DMS53 treated with DMSO at 0.1 percent for 48 hours (cell line): Measurements from ENCODE around the gene ANK3.

Source experiments
- DNase-seq: peaks from one replicate; lab custom pipeline; 2025; ENCODE audit not compliant: unreplicated experiment; lab: John Stamatoyannopoulos, UW

Gene ANK3

GRCh38 chr10:60414111-60414510, 24.4 kb upstream of the ANK3 start:
- DNase-seq = no peak

- DNase-seq = peak; percentile 45
Observed at GRCh38 chr10:60413306-60414012, 23.8 kb upstream of the ANK3 start.

- DNase-seq = no peak
Observed at GRCh38 chr10:60410970-60411369, 21.3 kb upstream of the ANK3 start.

- DNase-seq = no peak
Observed at GRCh38 chr10:60409202-60409601, 19.5 kb upstream of the ANK3 start.

GRCh38 chr10:60406182-60406581, 16.5 kb upstream of the ANK3 start:
- no peak for DNase-seq

GRCh38 chr10:60405172-60405571, 15.5 kb upstream of the ANK3 start:
- no peak for DNase-seq

GRCh38 chr10:60403168-60403873, 13.6 kb upstream of the ANK3 start:
- no peak for DNase-seq

GRCh38 chr10:60400366-60400765, 10.7 kb upstream of the ANK3 start:
- DNase-seq = no peak

- DNase-seq = no peak
Observed at GRCh38 chr10:60399328-60399727, 9.7 kb upstream of the ANK3 start.

GRCh38 chr10:60397792-60398191, 8.1 kb upstream of the ANK3 start:
- no peak for DNase-seq

GRCh38 chr10:60396766-60397165, 7.1 kb upstream of the ANK3 start:
- DNase-seq = no peak

- DNase-seq = no peak
Observed at GRCh38 chr10:60395711-60396110, 6.0 kb upstream of the ANK3 start.

GRCh38 chr10:60394446-60394845, 4.8 kb upstream of the ANK3 start:
- no peak for DNase-seq

- DNase-seq = no peak
Observed at GRCh38 chr10:60390224-60390626, 550 bp upstream of the ANK3 start.

GRCh38 chr10:60388709-60389301, 870 bp downstream of the ANK3 start:
- DNase-seq = no peak

GRCh38 chr10:60388116-60388625, 1.5 kb downstream of the ANK3 start:
- DNase-seq = no peak

- no peak for DNase-seq
Observed at GRCh38 chr10:60387531-60387930, 2.1 kb downstream of the ANK3 start.

GRCh38 chr10:60385399-60385738, 4.3 kb downstream of the ANK3 start:
- DNase-seq = no peak

- no peak for DNase-seq
Observed at GRCh38 chr10:60384708-60385398, 4.8 kb downstream of the ANK3 start.

GRCh38 chr10:60384011-60384410, 5.7 kb downstream of the ANK3 start:
- DNase-seq = no peak

GRCh38 chr10:60382946-60383681, 6.6 kb downstream of the ANK3 start:
- no peak for DNase-seq
